ENCODE data around the gene GPRC5B.

DNA sequence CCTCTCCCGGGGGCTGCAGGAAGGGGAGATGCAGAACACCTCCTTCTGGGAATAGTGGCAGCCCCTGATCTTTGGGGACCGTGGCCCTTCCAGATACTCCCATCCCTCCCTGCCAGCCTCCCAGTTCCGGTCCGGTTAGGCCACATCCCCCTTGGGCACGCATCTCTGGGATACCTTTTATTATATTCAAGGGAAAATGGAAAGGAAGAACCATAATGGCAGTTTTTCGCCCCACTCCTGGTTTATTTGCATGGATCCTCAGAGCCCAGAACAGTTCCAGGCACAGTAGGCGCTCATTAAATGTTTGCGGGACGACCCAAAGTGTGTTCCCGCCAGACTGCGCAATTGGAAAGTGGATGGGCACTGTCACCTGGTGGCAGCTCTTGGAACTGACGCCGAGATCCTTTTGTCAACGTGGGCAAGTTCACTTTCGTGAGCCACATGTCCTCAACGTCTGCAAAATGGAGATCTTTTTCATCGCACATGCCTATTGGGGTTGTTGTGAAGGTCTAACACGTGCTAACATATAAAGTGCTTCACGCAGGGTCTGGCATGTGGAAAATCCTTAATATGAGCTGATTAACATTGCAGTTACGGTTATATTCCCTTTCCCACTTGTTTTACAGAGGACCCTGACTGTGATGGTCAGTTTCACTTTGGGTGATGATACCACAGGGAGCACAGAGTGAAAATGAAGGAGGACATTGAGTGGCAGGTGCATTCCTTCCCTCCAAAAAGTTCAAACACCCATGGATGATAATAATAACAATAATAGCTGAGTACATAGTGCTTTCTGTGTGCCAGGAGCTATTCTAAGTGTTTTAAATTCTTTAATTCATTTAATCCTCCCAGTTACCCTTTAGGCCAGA lies 1.7 kb upstream of the GPRC5B start:
- TF ChIP-seq, protein P1, sequence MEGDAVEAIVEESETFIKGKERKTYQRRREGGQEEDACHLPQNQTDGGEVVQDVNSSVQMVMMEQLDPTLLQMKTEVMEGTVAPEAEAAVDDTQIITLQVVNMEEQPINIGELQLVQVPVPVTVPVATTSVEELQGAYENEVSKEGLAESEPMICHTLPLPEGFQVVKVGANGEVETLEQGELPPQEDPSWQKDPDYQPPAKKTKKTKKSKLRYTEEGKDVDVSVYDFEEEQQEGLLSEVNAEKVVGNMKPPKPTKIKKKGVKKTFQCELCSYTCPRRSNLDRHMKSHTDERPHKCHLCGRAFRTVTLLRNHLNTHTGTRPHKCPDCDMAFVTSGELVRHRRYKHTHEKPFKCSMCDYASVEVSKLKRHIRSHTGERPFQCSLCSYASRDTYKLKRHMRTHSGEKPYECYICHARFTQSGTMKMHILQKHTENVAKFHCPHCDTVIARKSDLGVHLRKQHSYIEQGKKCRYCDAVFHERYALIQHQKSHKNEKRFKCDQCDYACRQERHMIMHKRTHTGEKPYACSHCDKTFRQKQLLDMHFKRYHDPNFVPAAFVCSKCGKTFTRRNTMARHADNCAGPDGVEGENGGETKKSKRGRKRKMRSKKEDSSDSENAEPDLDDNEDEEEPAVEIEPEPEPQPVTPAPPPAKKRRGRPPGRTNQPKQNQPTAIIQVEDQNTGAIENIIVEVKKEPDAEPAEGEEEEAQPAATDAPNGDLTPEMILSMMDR (IDR thresholded peaks at IDR 0.05) = peak in 5 of 6 experiments; percentile 98 to 100 (median 99)
- TF ChIP-seq POLR2A (IDR thresholded peaks at IDR 0.05) = no peak

Measured in thyroid gland (tissue), 4 donors.